Prostate gland (tissue), 2 donors: Measurements from ENCODE around the gene GNB3.

Source experiments
- POLR2AphosphoS5 ChIP-seq: sonication (generic); formaldehyde crosslinking; IDR thresholded peaks from one replicate; pipeline ENCODE4 v1.6.1; 2017; ENCODE audit warnings: antibody characterized with exemption
- TF ChIP-seq, protein P1 (sequence below), 4 experiments: fragments of 200-600 bp in 2 of 4; fragments of 450-650 bp in 2 of 4; sonication (generic) in 2 of 4; IDR thresholded peaks; 1 replicate in 3 of 4; 2 replicates in 1 of 4; pipeline ENCODE4 v1.5.1; 2016 to 2019; ENCODE audit warnings: antibody characterized with exemption in 4 of 4, mild to moderate bottlenecking in 2 of 4, moderate library complexity in 2 of 4

DNA sequence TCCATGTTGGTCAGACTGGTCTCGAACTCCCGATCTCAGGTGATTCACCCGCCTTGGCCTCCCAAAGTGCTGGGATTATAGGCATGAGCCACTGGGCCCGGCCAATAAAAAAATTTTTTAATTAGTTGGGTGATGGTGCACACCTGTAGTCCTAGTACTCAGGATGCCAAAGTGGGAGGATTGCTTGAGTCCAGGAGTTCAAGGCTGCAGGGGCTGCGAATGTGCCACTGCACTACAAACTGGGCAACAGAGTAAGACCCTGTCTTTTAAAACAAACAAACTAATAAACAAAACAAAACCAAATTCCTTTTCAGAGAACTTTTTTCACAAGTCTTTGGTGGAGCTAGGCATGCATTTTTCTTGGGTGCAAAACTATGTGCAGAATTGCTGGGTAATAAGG, 42.5 kb downstream of the GNB3 start:
- TF ChIP-seq, protein P1, sequence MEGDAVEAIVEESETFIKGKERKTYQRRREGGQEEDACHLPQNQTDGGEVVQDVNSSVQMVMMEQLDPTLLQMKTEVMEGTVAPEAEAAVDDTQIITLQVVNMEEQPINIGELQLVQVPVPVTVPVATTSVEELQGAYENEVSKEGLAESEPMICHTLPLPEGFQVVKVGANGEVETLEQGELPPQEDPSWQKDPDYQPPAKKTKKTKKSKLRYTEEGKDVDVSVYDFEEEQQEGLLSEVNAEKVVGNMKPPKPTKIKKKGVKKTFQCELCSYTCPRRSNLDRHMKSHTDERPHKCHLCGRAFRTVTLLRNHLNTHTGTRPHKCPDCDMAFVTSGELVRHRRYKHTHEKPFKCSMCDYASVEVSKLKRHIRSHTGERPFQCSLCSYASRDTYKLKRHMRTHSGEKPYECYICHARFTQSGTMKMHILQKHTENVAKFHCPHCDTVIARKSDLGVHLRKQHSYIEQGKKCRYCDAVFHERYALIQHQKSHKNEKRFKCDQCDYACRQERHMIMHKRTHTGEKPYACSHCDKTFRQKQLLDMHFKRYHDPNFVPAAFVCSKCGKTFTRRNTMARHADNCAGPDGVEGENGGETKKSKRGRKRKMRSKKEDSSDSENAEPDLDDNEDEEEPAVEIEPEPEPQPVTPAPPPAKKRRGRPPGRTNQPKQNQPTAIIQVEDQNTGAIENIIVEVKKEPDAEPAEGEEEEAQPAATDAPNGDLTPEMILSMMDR (IDR thresholded peaks at IDR 0.05): no peak
- no peak for TF ChIP-seq POLR2AphosphoS5
